Activated T-cell treated with anti-CD3 and anti-CD28 coated beads, Interleukin-2, amount 50 U/mL, for 72 hours (primary cell): Measurements from ENCODE around the gene THSD4. TPM values are rescaled to one million over a fixed set of nuclear protein-coding genes. Genes with fewer than 3 reads are reported as not detected.
"Not testable (repeated sequence)": the region's sequence is repeated elsewhere in the genome, so short reads cannot be mapped to it uniquely, and the experiment has no call there.

Source experiments
- ATAC-seq, 2 donors: fragments of 150-1000 bp; cut with Tn5 transposase; replicated peaks in 1 of 2; 2 replicates each; pipeline ENCODE4 v1.10.0; 2021; ENCODE audit warnings: moderate library complexity in 2 of 2, mild to moderate bottlenecking in 1 of 2
- DNase-seq, 2 donors: peaks; one replicate each; pipeline ENCODE4 v3.0.0; 2021 to 2022; ENCODE audit warnings: mixed read lengths in 1 of 2
- H3K27ac Mint-ChIP-seq: one replicate; pipeline ENCODE4 v1.8.0; 2022; ENCODE audit warnings: mild to moderate bottlenecking, moderate library complexity, mixed read lengths
- H3K27me3 Mint-ChIP-seq: one replicate; pipeline ENCODE4 v1.8.0; 2022; ENCODE audit warnings: low read depth, mixed read lengths
- H3K36me3 Mint-ChIP-seq, 2 donors: one replicate each; pipeline ENCODE4 v1.8.0; 2022; ENCODE audit warnings: mixed read lengths in 2 of 2, mild to moderate bottlenecking in 1 of 2; ENCODE audit not compliant: insufficient read depth in 2 of 2
- H3K4me1 Mint-ChIP-seq: one replicate; pipeline ENCODE4 v1.8.0; 2022; ENCODE audit warnings: low read depth, mixed read lengths
- H3K4me3 Mint-ChIP-seq, 2 donors: one replicate each; pipeline ENCODE4 v1.8.0; 2022; ENCODE audit warnings: mild to moderate bottlenecking in 2 of 2, mixed read lengths in 2 of 2, moderate library complexity in 2 of 2
- H3K9me3 Mint-ChIP-seq, 2 donors: one replicate each; pipeline ENCODE4 v1.8.0; 2022; ENCODE audit warnings: mixed read lengths in 2 of 2
- total RNA-seq, 2 donors: library from RNA; stranded (reverse); gene quantifications; one replicate each; pipeline ENCODE4 v1.2.3, GENCODE V29; 2022

The THSD4 gene
- total RNA-seq, 2 donors from 2014 or later, result not detected

- H3K36me3 Mint-ChIP-seq, result no peaks in the 10 kb centered on the region
- no peaks in the 10 kb centered on the region for H3K4me1 Mint-ChIP-seq
- no peak overlapping the region for H3K27ac Mint-ChIP-seq
- peaks cover 19% of the 10 kb centered on the region for H3K27me3 Mint-ChIP-seq
- no peaks in the 10 kb centered on the region for H3K9me3 Mint-ChIP-seq
- ATAC-seq (no peak), DNase-seq (no peak)
- no peak overlapping the region for H3K4me3 Mint-ChIP-seq
Measured at GRCh38 chr15:71658827-71659729, 543.8 kb downstream of the THSD4 start.

GRCh38 chr15:71659730-71660067 lies 544.4 kb downstream of the THSD4 start:
- DNase-seq (no peak), ATAC-seq (no peak)
- Mint-ChIP-seq H3K4me3 (no peak overlapping the region), H3K36me3 (no peaks in the 10 kb centered on the region), H3K27ac (no peak overlapping the region), H3K4me1 (no peaks in the 10 kb centered on the region), H3K27me3 (peaks cover 22% of the 10 kb centered on the region), H3K9me3 (no peaks in the 10 kb centered on the region)

- ATAC-seq, result no peak
- Mint-ChIP-seq H3K9me3 (no peaks in the 10 kb centered on the region), H3K27me3 (peaks cover 29% of the 10 kb centered on the region), H3K4me1 (no peaks in the 10 kb centered on the region), H3K36me3 (no peaks in the 10 kb centered on the region), H3K27ac (no peak overlapping the region), H3K4me3 (no peak overlapping the region)
- no peak for DNase-seq
Measured at GRCh38 chr15:71660501-71660900, 545.2 kb downstream of the THSD4 start.

- DNase-seq (no peak), ATAC-seq (no peak)
- Mint-ChIP-seq H3K9me3 (no peaks in the 10 kb centered on the region), H3K27ac (no peak overlapping the region), H3K4me3 (no peak overlapping the region), H3K4me1 (no peaks in the 10 kb centered on the region), H3K36me3 (no peaks in the 10 kb centered on the region), H3K27me3 (peaks cover 35% of the 10 kb centered on the region)
Measured at GRCh38 chr15:71662306-71662705, 547.0 kb downstream of the THSD4 start.

- ATAC-seq (no peak), DNase-seq (no peak)
- no peak overlapping the region for H3K27ac Mint-ChIP-seq
- H3K4me1 Mint-ChIP-seq, result no peaks in the 10 kb centered on the region
- H3K27me3 Mint-ChIP-seq, result peaks cover 32% of the 10 kb centered on the region
- no peaks in the 10 kb centered on the region for H3K36me3 Mint-ChIP-seq
- H3K4me3 Mint-ChIP-seq, result no peak overlapping the region
- H3K9me3 Mint-ChIP-seq, result no peaks in the 10 kb centered on the region
Measured at GRCh38 chr15:71664622-71665021, 549.4 kb downstream of the THSD4 start.

- Mint-ChIP-seq H3K9me3 (peaks cover 1 to 3% of the 10 kb centered on the region in 2 donors), H3K4me3 (no peak overlapping the region), H3K4me1 (no peaks in the 10 kb centered on the region), H3K36me3 (peaks cover 0 to 2% of the 10 kb centered on the region in 2 donors), H3K27ac (no peak overlapping the region), H3K27me3 (peaks cover 48% of the 10 kb centered on the region)
- DNase-seq, result no peak
- no peak for ATAC-seq
Measured at GRCh38 chr15:71666763-71667620, 551.7 kb downstream of the THSD4 start.

- no peaks in the 10 kb centered on the region for H3K4me1 Mint-ChIP-seq
- DNase-seq (no peak), ATAC-seq (no peak)
- no peak overlapping the region for H3K4me3 Mint-ChIP-seq
- H3K9me3 Mint-ChIP-seq, result peaks cover 1 to 4% of the 10 kb centered on the region in 2 donors
- H3K27me3 Mint-ChIP-seq, result peaks cover 61% of the 10 kb centered on the region
- H3K27ac Mint-ChIP-seq, result no peak overlapping the region
- peaks cover 0 to 2% of the 10 kb centered on the region in 2 donors for H3K36me3 Mint-ChIP-seq
Measured at GRCh38 chr15:71669688-71670087, 554.4 kb downstream of the THSD4 start.

GRCh38 chr15:71670222-71670621 lies 555.0 kb downstream of the THSD4 start:
- not testable (repeated sequence) for DNase-seq, H3K27ac Mint-ChIP-seq

GRCh38 chr15:71674354-71674753 lies 559.1 kb downstream of the THSD4 start:
- H3K27me3 Mint-ChIP-seq, result peaks cover 72% of the 10 kb centered on the region
- H3K36me3 Mint-ChIP-seq, result peaks cover 0 to 2% of the 10 kb centered on the region in 2 donors
- no peak overlapping the region for H3K27ac Mint-ChIP-seq
- no peak overlapping the region for H3K4me3 Mint-ChIP-seq
- H3K9me3 Mint-ChIP-seq, result peaks cover 1 to 4% of the 10 kb centered on the region in 2 donors
- ATAC-seq, result no peak
- no peak for DNase-seq
- H3K4me1 Mint-ChIP-seq, result peaks cover 22% of the 10 kb centered on the region

More at GRCh38 chr15:71670222-71670621, 555.0 kb downstream of the THSD4 start:
- not testable (repeated sequence) for H3K36me3 Mint-ChIP-seq, H3K4me1 Mint-ChIP-seq, ATAC-seq, H3K9me3 Mint-ChIP-seq, H3K4me3 Mint-ChIP-seq
- peaks cover 61% of the 10 kb centered on the region for H3K27me3 Mint-ChIP-seq

GRCh38 chr15:71677352-71677751 lies 562.1 kb downstream of the THSD4 start:
- no peak for ATAC-seq
- peaks cover 22% of the 10 kb centered on the region for H3K4me1 Mint-ChIP-seq
- no peak overlapping the region for H3K27ac Mint-ChIP-seq
- peak overlapping the region; percentile 38 to 51 for H3K4me3 Mint-ChIP-seq
- H3K36me3 Mint-ChIP-seq, result no peaks in the 10 kb centered on the region
- H3K27me3 Mint-ChIP-seq, result peaks cover 62% of the 10 kb centered on the region
- H3K9me3 Mint-ChIP-seq, result peaks cover 0 to 1% of the 10 kb centered on the region in 2 donors
- no peak for DNase-seq

- Mint-ChIP-seq H3K4me3 (peak overlapping the region; percentile 6 to 51), H3K4me1 (peaks cover 22% of the 10 kb centered on the region), H3K27me3 (peaks cover 59% of the 10 kb centered on the region), H3K27ac (no peak overlapping the region), H3K9me3 (peaks cover 0 to 1% of the 10 kb centered on the region in 2 donors), H3K36me3 (no peaks in the 10 kb centered on the region)
- DNase-seq (no peak), ATAC-seq (no peak)
Measured at GRCh38 chr15:71677766-71678165, 562.5 kb downstream of the THSD4 start.

GRCh38 chr15:71678191-71678590 lies 562.9 kb downstream of the THSD4 start:
- peaks cover 0 to 1% of the 10 kb centered on the region in 2 donors for H3K9me3 Mint-ChIP-seq
- H3K4me1 Mint-ChIP-seq, result peaks cover 22% of the 10 kb centered on the region
- ATAC-seq, result no peak
- no peaks in the 10 kb centered on the region for H3K36me3 Mint-ChIP-seq
- no peak overlapping the region for H3K4me3 Mint-ChIP-seq
- H3K27me3 Mint-ChIP-seq, result peaks cover 59% of the 10 kb centered on the region
- H3K27ac Mint-ChIP-seq, result no peak overlapping the region
- no peak for DNase-seq

GRCh38 chr15:71678605-71679004 lies 563.3 kb downstream of the THSD4 start:
- Mint-ChIP-seq H3K4me3 (no peak overlapping the region), H3K36me3 (no peaks in the 10 kb centered on the region), H3K4me1 (peaks cover 22% of the 10 kb centered on the region), H3K27me3 (peaks cover 59% of the 10 kb centered on the region), H3K27ac (no peak overlapping the region), H3K9me3 (no peaks in the 10 kb centered on the region)
- ATAC-seq, result no peak
- DNase-seq, result no peak
